Activated B cell treated with CpG ODN at 0.5 μM for 24 hours (primary cell): ENCODE results near the gene ZEB2. TPM values are rescaled to one million over a fixed set of nuclear protein-coding genes. Genes with fewer than 3 reads are reported as not detected.

Experiments used
- ATAC-seq: fragments of 200-7000 bp; cut with Tn5 transposase; one replicate; pipeline ENCODE4 v1.10.0; 2021; ENCODE audit warnings: low read depth, mild to moderate bottlenecking, moderate library complexity
- CTCF ChIA-PET: fragments of 350-600 bp; sonication (Branson Sonifier 250); formaldehyde crosslinking; loops from one replicate; lab custom pipeline; 2021; ENCODE audit warnings: antibody characterized with exemption; lab: Charles Lee
- POLR2A ChIA-PET: fragments of 350-600 bp; sonication (Branson Sonifier 250); formaldehyde crosslinking; loops from one replicate; lab custom pipeline; 2021; ENCODE audit warnings: antibody characterized with exemption; lab: Charles Lee
- DNase-seq: peaks from one replicate; pipeline ENCODE4 v3.0.0; 2022
- H3K27ac Mint-ChIP-seq: one replicate; pipeline ENCODE4 v1.8.0; 2020; ENCODE audit warnings: mixed read lengths
- H3K27me3 Mint-ChIP-seq: one replicate; pipeline ENCODE4 v1.8.0; 2021; ENCODE audit warnings: mixed read lengths
- H3K36me3 Mint-ChIP-seq: one replicate; pipeline ENCODE4 v1.8.0; 2021; ENCODE audit warnings: low read depth, mixed read lengths
- H3K4me1 Mint-ChIP-seq: one replicate; pipeline ENCODE4 v1.8.0; 2021; ENCODE audit warnings: mixed read lengths
- H3K4me3 Mint-ChIP-seq: one replicate; pipeline ENCODE4 v1.8.0; 2020; ENCODE audit warnings: mild to moderate bottlenecking, mixed read lengths
- H3K9me3 Mint-ChIP-seq: one replicate; pipeline ENCODE4 v1.8.0; 2020; ENCODE audit warnings: mixed read lengths
- intact Hi-C: fragments of 100-400 bp; cut with micrococcal nuclease; formaldehyde crosslinking; loops from one replicate; pipeline ENCODE4 v1.15.1; 2024
- total RNA-seq: library from RNA; stranded (reverse); gene quantifications from 2 replicates; pipeline ENCODE4 v1.2.3, GENCODE V29; 2022
- TF ChIP-seq, protein P1 (sequence below): fragments of 200-600 bp; IDR thresholded peaks from one replicate; pipeline ENCODE4 v1.8.0; 2022; ENCODE audit warnings: antibody characterized with exemption, mild to moderate bottlenecking

Gene ZEB2
- total RNA-seq, 1 donor from 2014 or later, result 200 TPM

DNA sequence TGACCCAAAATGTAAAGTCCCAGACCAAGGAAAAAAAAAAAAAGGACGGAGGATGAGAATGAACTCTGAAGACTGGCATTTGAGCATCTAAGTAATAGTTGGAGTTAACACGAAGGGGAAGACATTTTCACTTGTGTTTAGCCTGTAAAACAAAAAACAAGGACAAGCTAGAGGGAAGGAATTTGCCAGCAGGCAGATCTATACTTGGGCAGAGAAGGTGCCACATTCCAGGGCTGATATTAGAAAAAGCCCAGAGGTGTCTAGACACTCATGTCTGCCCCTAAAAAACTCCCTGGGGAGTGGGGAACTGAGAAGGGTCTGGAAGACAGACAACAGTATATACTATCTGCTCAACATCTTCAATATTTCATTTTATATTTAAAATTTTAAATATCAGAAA, 171.1 kb downstream of the ZEB2 start:
- Mint-ChIP-seq H3K36me3 (no peaks in the 10 kb centered on the region), H3K4me3 (no peak overlapping the region), H3K9me3 (no peaks in the 10 kb centered on the region), H3K27ac (no peak overlapping the region), H3K27me3 (no peaks in the 10 kb centered on the region), H3K4me1 (no peaks in the 10 kb centered on the region)
- DNase-seq (no peak), ATAC-seq (no peak)
- POLR2A ChIA-PET, result no interaction called here
- intact Hi-C loops, result no loop called here
- TF ChIP-seq, protein P1, sequence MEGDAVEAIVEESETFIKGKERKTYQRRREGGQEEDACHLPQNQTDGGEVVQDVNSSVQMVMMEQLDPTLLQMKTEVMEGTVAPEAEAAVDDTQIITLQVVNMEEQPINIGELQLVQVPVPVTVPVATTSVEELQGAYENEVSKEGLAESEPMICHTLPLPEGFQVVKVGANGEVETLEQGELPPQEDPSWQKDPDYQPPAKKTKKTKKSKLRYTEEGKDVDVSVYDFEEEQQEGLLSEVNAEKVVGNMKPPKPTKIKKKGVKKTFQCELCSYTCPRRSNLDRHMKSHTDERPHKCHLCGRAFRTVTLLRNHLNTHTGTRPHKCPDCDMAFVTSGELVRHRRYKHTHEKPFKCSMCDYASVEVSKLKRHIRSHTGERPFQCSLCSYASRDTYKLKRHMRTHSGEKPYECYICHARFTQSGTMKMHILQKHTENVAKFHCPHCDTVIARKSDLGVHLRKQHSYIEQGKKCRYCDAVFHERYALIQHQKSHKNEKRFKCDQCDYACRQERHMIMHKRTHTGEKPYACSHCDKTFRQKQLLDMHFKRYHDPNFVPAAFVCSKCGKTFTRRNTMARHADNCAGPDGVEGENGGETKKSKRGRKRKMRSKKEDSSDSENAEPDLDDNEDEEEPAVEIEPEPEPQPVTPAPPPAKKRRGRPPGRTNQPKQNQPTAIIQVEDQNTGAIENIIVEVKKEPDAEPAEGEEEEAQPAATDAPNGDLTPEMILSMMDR, result no peak
- CTCF ChIA-PET, result no interaction called here

DNA sequence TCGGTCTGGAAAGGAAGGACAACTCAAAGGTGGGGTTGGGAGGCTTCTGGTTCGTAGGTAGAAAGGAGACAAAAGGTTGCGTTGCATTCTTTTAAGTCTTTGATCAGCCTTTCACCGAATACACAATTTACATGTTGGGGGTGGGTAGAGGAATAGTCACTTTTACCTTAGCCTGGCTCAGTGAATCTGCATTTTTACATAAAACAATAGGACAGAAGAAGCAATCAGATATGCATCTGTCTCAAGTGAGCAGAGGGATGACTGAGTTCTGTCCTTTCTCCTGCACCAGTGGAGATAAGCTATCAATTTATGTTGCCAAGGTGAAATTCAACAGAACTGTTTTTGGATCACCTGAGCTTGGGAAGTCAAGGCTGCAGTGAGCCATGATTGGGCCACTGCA, 173.7 kb downstream of the ZEB2 start:
- ATAC-seq (no peak), DNase-seq (no peak)
- H3K27ac Mint-ChIP-seq, result no peak overlapping the region
- TF ChIP-seq, protein P1, result no peak
- ChIA-PET CTCF (no interaction called here), POLR2A (no interaction called here)
- no peaks in the 10 kb centered on the region for H3K9me3 Mint-ChIP-seq
- no peaks in the 10 kb centered on the region for H3K36me3 Mint-ChIP-seq
- no peaks in the 10 kb centered on the region for H3K27me3 Mint-ChIP-seq
- no peak overlapping the region for H3K4me3 Mint-ChIP-seq
- H3K4me1 Mint-ChIP-seq, result no peaks in the 10 kb centered on the region
- intact Hi-C loops, result no loop called here

DNA sequence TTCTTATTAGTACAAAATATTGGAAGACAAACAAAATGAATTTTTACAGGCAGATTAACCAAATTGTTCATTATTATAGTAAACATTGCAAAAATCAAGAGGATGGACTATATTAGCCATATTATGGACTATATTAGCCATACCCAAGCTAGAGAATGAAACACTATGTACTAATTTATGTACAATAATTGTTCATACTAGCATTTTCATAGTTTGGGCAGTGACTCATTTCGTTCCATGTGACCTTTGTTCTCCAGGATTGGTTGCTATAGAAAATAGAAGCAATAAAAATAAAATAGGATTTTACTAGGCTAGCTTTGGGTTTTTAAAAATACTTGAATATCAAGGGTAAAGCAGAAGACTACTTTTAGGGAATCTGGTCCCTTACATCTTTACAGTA, 176.8 kb downstream of the ZEB2 start:
- peaks cover 13% of the 10 kb centered on the region for H3K4me1 Mint-ChIP-seq
- H3K27ac Mint-ChIP-seq, result no peak overlapping the region
- no peaks in the 10 kb centered on the region for H3K36me3 Mint-ChIP-seq
- intact Hi-C loops, result no loop called here
- H3K9me3 Mint-ChIP-seq, result no peaks in the 10 kb centered on the region
- TF ChIP-seq, protein P1, result no peak
- ChIA-PET POLR2A (no interaction called here), CTCF (no interaction called here)
- ATAC-seq (no peak), DNase-seq (no peak)
- H3K27me3 Mint-ChIP-seq, result no peaks in the 10 kb centered on the region
- no peak overlapping the region for H3K4me3 Mint-ChIP-seq

DNA sequence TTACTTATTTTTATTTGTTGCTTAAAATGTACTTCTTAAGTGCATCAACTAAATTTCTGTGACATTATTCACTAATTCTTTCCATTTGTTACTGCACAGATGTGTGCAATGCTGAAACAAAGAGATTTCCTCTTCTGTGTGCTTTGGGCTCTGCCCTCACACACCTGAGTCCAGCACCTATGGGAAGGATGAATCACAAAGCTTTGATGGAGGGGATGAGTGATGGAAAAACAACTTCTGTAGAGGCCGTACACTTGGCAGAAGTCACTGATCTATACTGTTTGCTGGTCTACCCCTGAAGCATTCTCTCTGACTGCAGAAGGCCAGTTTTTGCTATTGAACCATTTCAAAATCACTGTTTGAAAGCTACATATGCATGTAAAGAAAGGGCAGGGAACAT, 178.4 kb downstream of the ZEB2 start:
- no peak for DNase-seq
- peaks cover 13% of the 10 kb centered on the region for H3K4me1 Mint-ChIP-seq
- H3K27me3 Mint-ChIP-seq, result no peaks in the 10 kb centered on the region
- ChIA-PET CTCF (no interaction called here), POLR2A (no interaction called here)
- no peaks in the 10 kb centered on the region for H3K36me3 Mint-ChIP-seq
- no peak overlapping the region for H3K4me3 Mint-ChIP-seq
- TF ChIP-seq, protein P1, result no peak
- no peak for ATAC-seq
- intact Hi-C loops, result no loop called here
- H3K9me3 Mint-ChIP-seq, result no peaks in the 10 kb centered on the region
- no peak overlapping the region for H3K27ac Mint-ChIP-seq

DNA sequence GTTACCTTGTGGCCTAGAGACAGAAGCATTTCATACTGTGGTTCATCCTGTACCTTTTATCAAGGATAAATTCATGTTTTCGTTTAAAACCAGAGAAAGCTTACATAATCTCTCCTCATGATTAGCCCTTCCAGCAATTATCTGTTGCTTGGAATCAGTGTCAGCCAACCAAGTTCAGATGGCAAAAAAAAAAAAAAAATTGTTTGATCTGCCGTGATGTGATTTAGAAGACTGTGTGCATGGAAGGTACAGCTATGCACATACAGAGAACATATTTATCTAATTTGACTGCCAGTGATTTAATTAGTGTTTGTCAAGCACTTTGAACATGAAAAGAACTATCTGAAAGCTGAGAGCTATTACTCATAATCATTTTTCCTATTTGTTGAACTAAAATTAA, 180.9 kb downstream of the ZEB2 start:
- Mint-ChIP-seq H3K27me3 (no peaks in the 10 kb centered on the region), H3K4me1 (peaks cover 13% of the 10 kb centered on the region), H3K27ac (no peak overlapping the region), H3K9me3 (no peaks in the 10 kb centered on the region), H3K4me3 (no peak overlapping the region), H3K36me3 (no peaks in the 10 kb centered on the region)
- intact Hi-C loops, result no loop called here
- ATAC-seq (no peak), DNase-seq (no peak)
- ChIA-PET CTCF (no interaction called here), POLR2A (no interaction called here)
- TF ChIP-seq, protein P1, result no peak
